Hindlimb muscle (tissue), 1 donor: Measurements from ENCODE around the gene ETAA1. TPM values are rescaled to one million over a fixed set of nuclear protein-coding genes. Genes with fewer than 3 reads are reported as not detected.

ENCODE experiments used
- DNase-seq: peaks from one replicate; pipeline ENCODE4 v3.0.0-alpha.2; 2013
- polyA plus RNA-seq: library from polyadenylated mRNA; unstranded; fragments of 120-200 nt; gene quantifications from one replicate; pipeline ENCODE4 v1.2.1, GENCODE V29; 2013; ENCODE audit not compliant: insufficient read length

ETAA1 gene
- polyA plus RNA-seq, 1 donor, result 10.2 TPM

- DNase-seq, result no peak
Observed at GRCh38 chr2:67438337-67438736, 41.2 kb downstream of the ETAA1 start.

GRCh38 chr2:67445652-67446268, 48.6 kb downstream of the ETAA1 start:
- DNase-seq, result no peak

- DNase-seq, result no peak
Observed at GRCh38 chr2:67446491-67446911, 49.4 kb downstream of the ETAA1 start.

GRCh38 chr2:67448648-67449047, 51.5 kb downstream of the ETAA1 start:
- no peak for DNase-seq

- no peak for DNase-seq
Observed at GRCh38 chr2:67451086-67451832, 54.1 kb downstream of the ETAA1 start.

- DNase-seq, result no peak
Observed at GRCh38 chr2:67453310-67453709, 56.2 kb downstream of the ETAA1 start.

- DNase-seq, result no peak
Observed at GRCh38 chr2:67455219-67456142, 58.3 kb downstream of the ETAA1 start.

DNA sequence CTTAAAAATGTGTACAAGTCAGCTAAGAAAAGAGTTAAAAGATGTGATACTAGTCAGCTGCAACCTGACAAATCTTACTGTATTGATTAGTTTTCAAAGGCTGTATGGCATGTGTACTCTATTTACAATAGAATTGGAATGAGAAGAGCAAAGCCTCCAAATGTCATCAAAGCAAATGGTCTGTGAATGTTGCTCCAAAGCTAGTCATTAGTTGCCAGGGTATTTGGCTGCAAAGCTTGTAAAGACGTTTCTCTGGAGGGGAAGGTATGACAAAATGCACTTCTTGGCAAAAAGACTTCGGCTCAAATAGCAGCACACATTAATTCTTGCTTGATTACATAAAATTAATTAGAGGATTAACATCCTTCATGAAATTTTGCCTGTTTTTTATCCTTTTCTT, 59.3 kb downstream of the ETAA1 start:
- DNase-seq, result no peak

- DNase-seq, result no peak
Observed at GRCh38 chr2:67457699-67458098, 60.6 kb downstream of the ETAA1 start.

GRCh38 chr2:67459761-67460160, 62.6 kb downstream of the ETAA1 start:
- DNase-seq, result no peak
